GM21515 (cell line): Measurements from ENCODE around the gene RPA1.
"Not testable (repeated sequence)": the region's sequence is repeated elsewhere in the genome, so short reads cannot be mapped to it uniquely, and the experiment has no call there.

Experiments
- ATAC-seq: cut with Tn5 transposase; IDR thresholded peaks from one replicate; pipeline ENCODE4 v1.9.1; 2021; ENCODE audit not compliant: unreplicated experiment

Gene RPA1

DNA sequence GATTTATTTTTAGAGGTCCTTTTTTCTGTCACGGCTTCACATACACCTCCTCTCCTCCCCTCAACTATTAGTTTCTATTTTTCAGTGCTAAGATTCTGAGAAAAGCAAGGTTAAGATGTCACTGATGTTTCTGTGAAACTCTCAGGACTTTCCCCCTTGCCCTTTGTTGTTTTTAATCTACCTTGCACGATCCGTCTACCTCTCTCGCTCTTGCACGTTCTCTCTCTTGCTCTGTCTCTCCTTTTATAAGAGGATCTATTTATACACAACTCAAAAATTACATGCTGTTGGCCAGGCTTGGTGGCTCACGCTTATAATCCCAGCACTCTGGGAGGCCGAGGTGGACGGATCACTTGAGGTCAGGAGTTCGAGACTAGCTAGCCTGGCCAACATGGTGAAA, 43.6 kb downstream of the RPA1 start:
- ATAC-seq: no peak

DNA sequence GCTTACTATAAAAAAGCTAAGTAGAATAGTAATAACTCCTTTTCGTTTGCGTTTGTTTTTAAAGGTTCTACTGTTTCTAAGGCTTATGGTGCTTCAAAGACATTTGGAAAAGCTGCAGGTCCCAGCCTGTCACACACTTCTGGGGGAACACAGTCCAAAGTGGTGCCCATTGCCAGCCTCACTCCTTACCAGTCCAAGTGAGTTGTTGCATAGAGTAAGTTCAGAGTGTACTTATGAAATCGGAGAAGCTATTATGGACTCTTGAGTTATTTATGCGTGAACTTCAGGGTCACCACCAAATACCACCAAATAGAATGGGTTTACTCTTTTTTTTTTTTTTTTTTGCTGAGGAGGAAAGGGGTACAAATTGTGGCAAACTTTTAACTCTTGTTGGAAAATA, 45.8 kb downstream of the RPA1 start:
- ATAC-seq: no peak

DNA sequence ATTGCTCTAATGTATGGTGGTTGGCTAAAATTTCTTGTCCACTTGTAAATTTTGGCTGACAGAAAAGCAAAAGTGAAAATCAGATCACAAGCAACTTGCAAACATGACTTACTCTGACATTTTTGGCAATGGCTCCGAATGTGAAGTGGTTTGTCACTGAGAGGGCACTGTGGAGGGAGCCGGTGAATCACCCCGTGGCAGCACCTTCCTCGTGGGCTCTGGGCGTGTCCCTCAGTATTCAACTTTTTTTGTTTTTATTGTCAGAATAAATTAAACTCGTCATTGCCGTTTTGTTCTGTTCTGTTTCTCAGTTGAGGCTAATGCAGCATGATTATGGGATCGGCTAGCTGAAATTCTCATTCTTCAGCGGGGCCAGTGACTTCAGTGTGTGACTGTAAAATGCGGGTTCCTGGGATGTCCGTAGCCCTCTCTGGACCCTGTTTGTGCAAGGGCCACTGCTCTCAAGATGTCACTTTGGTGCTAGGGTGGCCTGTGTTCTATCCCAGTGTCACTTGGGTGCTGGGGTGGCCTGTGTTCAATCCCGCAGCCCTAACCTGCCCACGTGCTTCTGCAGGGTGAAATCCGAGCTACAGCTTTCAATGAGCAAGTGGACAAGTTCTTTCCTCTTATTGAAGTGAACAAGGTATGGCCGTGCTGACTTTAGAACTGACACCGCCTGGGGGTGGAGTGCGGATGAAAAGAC, 48.8 kb downstream of the RPA1 start:
- no peak for ATAC-seq

GRCh38 chr17:1880851-1881630, 51.2 kb downstream of the RPA1 start:
- no peak for ATAC-seq

DNA sequence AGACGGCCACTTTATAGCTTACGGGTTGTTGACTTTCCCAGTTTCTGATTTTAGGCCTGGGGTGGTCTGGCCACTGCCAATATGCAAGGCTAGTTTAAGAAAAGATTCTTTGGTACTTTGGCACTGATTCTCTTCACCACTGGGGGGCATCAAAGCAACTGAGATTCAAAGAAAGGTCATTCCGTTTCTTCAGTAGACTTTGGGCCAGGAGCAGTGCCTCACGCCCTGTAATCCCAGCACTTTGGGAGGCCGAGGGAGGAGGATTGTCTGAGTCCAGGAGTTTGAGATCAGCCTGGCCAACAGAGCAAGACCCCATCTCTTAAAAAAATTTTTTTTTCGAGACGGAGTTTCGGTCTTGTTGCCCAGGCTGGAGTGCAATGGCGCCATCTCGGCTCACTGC, 53.0 kb downstream of the RPA1 start:
- ATAC-seq: no peak

- no peak for ATAC-seq
These were observed 53.7 kb downstream of the RPA1 start for GRCh38 chr17:1883536-1883935.

DNA sequence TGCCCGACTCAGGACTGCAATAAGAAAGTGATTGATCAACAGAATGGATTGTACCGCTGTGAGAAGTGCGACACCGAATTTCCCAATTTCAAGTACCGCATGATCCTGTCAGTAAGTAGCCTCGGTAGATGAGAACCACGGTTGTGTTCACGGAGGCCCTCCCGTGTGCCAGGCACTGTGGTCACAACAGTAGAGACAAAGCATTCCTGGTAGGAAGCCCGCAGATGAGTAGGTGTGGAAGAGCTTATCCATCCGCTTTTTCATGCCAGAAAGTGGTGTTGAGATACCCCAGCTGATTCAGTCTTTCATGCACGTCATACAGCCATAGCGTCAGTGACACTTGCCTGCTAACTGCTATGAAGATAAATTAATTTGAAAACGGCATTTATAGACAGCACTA, 58.9 kb downstream of the RPA1 start:
- no peak for ATAC-seq

- no peak for ATAC-seq
These were observed 61.1 kb downstream of the RPA1 start for GRCh38 chr17:1890758-1891450.

DNA sequence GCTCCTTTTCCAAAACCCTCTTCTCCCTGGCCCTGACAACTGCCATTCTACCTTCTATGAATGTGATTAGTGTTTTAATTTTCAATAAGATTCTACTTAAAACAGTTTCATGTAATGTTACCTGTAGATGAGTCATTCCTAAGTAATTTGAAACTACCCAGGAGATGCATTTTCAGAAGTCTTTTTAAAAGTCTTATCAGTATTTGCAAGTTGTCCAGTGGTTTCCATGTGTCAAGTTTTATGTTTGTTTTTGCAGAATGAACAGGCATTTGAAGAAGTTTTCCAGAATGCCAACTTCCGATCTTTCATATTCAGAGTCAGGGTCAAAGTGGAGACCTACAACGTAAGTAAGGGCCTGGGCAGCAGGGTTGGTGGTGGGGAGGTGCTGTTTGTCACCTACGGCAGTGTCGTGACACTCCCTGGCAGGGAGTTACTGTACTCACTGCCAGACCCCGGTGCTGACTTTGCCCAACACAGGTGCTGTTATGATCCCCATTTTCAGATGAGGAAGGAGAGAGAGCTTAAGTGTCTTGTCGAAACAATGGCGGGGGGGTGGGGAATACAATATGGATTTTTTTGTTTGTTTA, 65.0 kb downstream of the RPA1 start:
- no peak for ATAC-seq

- not testable (repeated sequence) for ATAC-seq
These were observed 65.7 kb downstream of the RPA1 start for GRCh38 chr17:1895479-1895878.

GRCh38 chr17:1896243-1897104, 66.7 kb downstream of the RPA1 start:
- no peak for ATAC-seq

DNA sequence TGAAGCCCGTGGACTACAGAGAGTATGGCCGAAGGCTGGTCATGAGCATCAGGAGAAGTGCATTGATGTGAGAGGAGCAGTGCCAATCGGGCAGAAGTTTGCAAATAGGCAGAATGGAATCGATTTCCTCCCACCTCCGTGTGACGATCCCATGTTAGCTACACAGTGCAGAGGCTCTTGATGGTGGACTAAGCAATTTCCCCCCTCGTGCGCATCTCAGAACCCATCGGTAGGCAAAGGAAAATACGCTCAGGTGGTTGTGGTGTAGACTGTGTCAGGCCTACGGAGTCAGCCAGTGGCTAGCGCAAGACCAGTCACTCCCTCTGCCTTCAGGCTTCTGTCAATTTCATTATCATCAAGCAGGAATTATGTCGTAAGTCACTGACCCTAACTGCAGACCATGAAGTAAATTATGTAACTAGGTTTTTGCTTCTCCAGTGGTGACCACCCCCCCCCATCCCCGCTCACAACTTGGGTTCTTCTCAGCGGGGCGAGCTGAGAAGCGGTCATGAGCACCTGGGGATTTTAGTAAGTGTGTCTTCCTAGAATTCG, 67.4 kb downstream of the RPA1 start:
- no peak for ATAC-seq

DNA sequence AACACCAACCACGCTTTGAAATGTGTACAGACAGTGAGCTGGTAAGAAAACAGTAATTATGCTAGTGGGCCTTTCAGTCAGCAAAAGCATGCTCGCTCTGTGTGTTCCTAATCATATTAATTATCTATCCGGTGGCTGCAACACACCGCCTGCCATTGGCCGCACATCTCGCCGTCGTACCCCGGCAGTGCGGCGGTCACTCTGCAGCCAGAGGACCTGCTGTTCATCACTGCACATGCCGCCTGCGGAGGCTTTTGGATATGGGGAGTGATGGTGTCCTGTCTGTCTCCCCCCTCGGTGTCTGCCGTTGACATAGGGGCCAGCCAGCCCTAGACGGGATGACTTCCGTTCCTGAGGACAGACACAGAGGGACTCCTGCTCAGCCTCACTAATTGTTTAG, 68.5 kb downstream of the RPA1 start:
- no peak for ATAC-seq

DNA sequence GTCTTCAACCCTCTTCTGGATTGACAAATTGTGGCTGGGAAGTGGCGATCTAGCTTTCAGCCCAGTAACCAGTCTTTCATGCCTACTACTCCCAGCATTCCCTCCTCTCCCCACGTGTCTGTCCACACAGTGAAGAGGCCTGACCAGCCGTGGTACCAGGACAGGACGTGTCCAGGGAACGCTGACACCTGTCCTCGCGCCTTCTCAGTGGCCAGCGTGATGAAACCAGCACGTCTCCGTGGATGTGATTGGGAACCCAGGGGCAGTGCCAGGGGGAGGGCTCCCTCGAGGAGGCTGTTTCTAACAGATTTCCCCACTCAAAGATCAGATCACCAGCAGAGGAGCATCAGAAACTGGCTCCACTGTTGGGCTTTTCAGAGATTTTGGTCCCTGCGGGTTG, 69.1 kb downstream of the RPA1 start:
- ATAC-seq: no peak

DNA sequence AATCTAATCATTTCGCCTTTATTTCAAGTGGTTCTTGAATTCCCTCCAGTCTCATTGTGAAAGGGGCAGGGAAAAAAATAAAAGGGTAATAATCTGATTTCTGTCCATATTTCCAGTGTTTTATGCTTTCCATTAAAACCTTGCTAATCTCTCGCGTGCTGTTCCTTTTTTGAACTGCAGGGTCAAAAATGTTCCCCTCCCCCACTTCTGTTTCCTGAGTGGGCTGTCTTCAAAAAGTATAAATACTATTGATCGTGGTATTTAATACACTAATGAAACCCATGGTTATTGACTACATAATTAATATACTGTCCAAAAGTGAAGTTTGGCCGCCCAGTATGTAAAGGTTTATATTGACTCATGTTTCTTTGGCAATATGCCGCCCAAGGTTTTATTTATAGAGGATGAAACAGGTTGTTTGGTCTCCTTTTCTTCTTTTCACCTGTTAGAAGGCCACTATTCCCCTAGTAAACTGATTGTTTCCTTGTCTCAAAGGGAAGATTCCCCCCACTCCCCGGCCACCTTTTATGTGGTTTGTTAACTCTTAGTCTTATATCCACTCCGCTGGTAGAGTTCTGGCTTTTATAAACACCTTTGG, 69.7 kb downstream of the RPA1 start:
- ATAC-seq: no peak

GRCh38 chr17:1904273-1905182, 74.7 kb downstream of the RPA1 start:
- ATAC-seq: no peak

GRCh38 chr17:1905190-1905913, 75.5 kb downstream of the RPA1 start:
- no peak for ATAC-seq

GRCh38 chr17:1906662-1907101, 76.9 kb downstream of the RPA1 start:
- ATAC-seq: no peak
